Measurements from ENCODE around the gene KLK8. TPM values are rescaled to one million over a fixed set of nuclear protein-coding genes. Genes with fewer than 3 reads are reported as not detected.

The KLK8 gene
- total and polyA plus RNA-seq, 7 donors = not detected

- H3K9me3 ChIP-seq = no peaks in the 10 kb centered on the region
- no peaks in the 10 kb centered on the region for H3K36me3 ChIP-seq
- peaks cover 5 to 55% (median 13%) of the 10 kb centered on the region in 3 donors for H3K27me3 ChIP-seq
- H3K4me1 ChIP-seq = no peaks in the 10 kb centered on the region
- H3K4me3 ChIP-seq = no peak overlapping the region
- H3K27ac ChIP-seq = no peak overlapping the region
- TF ChIP-seq POLR2AphosphoS5 (IDR thresholded peaks at IDR 0.05) (no peak), EP300 (IDR thresholded peaks at IDR 0.05) (no peak), POLR2A (IDR thresholded peaks at IDR 0.05) (no peak)
- TF ChIP-seq, protein P1, sequence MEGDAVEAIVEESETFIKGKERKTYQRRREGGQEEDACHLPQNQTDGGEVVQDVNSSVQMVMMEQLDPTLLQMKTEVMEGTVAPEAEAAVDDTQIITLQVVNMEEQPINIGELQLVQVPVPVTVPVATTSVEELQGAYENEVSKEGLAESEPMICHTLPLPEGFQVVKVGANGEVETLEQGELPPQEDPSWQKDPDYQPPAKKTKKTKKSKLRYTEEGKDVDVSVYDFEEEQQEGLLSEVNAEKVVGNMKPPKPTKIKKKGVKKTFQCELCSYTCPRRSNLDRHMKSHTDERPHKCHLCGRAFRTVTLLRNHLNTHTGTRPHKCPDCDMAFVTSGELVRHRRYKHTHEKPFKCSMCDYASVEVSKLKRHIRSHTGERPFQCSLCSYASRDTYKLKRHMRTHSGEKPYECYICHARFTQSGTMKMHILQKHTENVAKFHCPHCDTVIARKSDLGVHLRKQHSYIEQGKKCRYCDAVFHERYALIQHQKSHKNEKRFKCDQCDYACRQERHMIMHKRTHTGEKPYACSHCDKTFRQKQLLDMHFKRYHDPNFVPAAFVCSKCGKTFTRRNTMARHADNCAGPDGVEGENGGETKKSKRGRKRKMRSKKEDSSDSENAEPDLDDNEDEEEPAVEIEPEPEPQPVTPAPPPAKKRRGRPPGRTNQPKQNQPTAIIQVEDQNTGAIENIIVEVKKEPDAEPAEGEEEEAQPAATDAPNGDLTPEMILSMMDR (IDR thresholded peaks at IDR 0.05) = no peak
- DNase-seq = peak; percentile 45
- WGBS, 2 donors = 59 to 60% methylated on average over 13 of the region's 13 CpGs
- intact Hi-C loops (cut with DNase I) = no loop called here
These were observed 21.2 kb downstream of the KLK8 start for GRCh38 chr19:50980208-50980607.

GRCh38 chr19:50979758-50980157, 21.6 kb downstream of the KLK8 start:
- WGBS, 2 donors = 38 to 42% methylated on average over 8 of the region's 8 CpGs
- Histone ChIP-seq H3K27ac (no peak overlapping the region), H3K27me3 (peaks cover 5 to 55% (median 13%) of the 10 kb centered on the region in 3 donors), H3K9me3 (no peaks in the 10 kb centered on the region), H3K4me3 (no peak overlapping the region), H3K4me1 (no peaks in the 10 kb centered on the region), H3K36me3 (no peaks in the 10 kb centered on the region)
- peak; percentile 35 for DNase-seq
- intact Hi-C loops (cut with DNase I) = no loop called here
- TF ChIP-seq POLR2AphosphoS5 (IDR thresholded peaks at IDR 0.05) (no peak), POLR2A (IDR thresholded peaks at IDR 0.05) (no peak), EP300 (IDR thresholded peaks at IDR 0.05) (no peak)
- TF ChIP-seq, protein P1 (IDR thresholded peaks at IDR 0.05) = no peak

DNA sequence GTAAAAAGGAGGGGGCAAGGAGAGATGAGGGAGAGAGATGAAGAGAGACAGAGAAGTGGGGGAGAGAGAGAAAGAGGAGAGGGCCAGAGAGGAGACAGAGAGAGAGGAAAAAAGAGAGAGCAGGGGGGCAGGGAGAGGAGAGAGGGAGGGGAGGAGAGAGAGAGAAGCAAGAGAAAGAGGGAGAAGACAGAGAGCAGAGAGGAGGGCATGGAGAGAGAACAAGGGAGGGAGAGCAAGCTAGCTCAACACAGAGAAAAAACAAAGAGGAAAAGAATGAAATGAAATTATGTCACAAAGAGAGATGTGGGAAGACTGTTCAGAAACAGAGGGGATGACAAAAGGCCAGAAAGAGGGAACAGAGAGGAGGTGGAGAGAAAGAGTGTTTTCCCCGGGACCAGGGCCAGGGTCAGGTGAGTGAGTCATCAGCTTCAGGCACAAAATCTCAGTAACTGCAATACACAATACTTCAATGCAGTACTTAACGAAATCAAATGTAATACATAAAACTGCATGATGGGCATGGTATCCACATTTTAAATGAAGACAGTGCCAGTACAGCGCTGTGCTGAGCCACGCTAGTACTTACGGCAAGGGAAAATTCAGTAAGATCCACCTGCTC, 22.5 kb downstream of the KLK8 start:
- Histone ChIP-seq H3K27ac (no peak overlapping the region), H3K4me1 (no peaks in the 10 kb centered on the region), H3K36me3 (no peaks in the 10 kb centered on the region), H3K4me3 (no peak overlapping the region), H3K9me3 (no peaks in the 10 kb centered on the region), H3K27me3 (peaks cover 4 to 54% (median 13%) of the 10 kb centered on the region in 3 donors)
- TF ChIP-seq POLR2A (IDR thresholded peaks at IDR 0.05) (no peak), POLR2AphosphoS5 (IDR thresholded peaks at IDR 0.05) (no peak), EP300 (IDR thresholded peaks at IDR 0.05) (no peak)
- TF ChIP-seq, protein P1 (IDR thresholded peaks at IDR 0.05) = no peak
- DNase-seq = peak; percentile 9
- intact Hi-C loops (cut with DNase I) = no loop called here
- 57 to 71% methylated on average over 5 of the region's 5 CpGs for WGBS, 2 donors

DNA sequence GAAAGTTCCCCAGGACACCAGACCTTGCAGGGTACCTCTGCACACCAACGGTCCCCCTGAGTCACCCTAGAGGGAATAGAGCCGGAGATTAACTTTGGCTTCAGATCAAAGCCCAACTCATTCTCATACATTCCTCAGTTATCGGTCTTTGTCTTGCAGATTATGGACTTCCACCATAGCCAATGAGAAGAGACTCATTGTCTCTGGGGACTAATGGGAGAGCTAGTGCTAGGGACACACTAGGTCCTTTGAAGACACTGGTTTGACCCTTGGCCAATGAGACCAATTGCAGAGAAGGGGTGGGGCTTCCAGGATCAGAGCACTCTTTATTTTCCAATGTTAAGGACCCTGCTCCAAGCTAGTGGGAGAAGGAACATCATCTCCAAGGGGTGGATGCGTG, 23.8 kb downstream of the KLK8 start:
- TF ChIP-seq POLR2A (IDR thresholded peaks at IDR 0.05) = no peak
- TF ChIP-seq POLR2AphosphoS5 (IDR thresholded peaks at IDR 0.05) = no peak
- 81% methylated on average over 4 of the region's 4 CpGs for WGBS, 2 donors
- peak; percentile 28 for DNase-seq
- Histone ChIP-seq H3K27ac (no peak overlapping the region), H3K36me3 (no peaks in the 10 kb centered on the region), H3K9me3 (no peaks in the 10 kb centered on the region), H3K27me3 (peaks cover 0 to 55% (median 14%) of the 10 kb centered on the region in 3 donors), H3K4me1 (no peaks in the 10 kb centered on the region), H3K4me3 (no peak overlapping the region)
- intact Hi-C loops (cut with DNase I) = no loop called here

- 4 to 26% methylated on average over 8 of the region's 8 CpGs for WGBS, 2 donors
- intact Hi-C loops (cut with DNase I) = no loop called here
- H3K27me3 ChIP-seq = peaks cover 0 to 70% (median 17%) of the 10 kb centered on the region in 3 donors
These were observed 25.6 kb downstream of the KLK8 start for GRCh38 chr19:50975766-50976165.

More at GRCh38 chr19:50975766-50976165, 25.6 kb downstream of the KLK8 start:
- Histone ChIP-seq H3K9me3 (no peaks in the 10 kb centered on the region), H3K36me3 (no peaks in the 10 kb centered on the region), H3K4me3 (no peak overlapping the region), H3K27ac (no peak overlapping the region), H3K4me1 (no peaks in the 10 kb centered on the region)
- no peak for DNase-seq
- TF ChIP-seq EP300 (IDR thresholded peaks at IDR 0.05) (no peak), POLR2AphosphoS5 (IDR thresholded peaks at IDR 0.05) (no peak), POLR2A (IDR thresholded peaks at IDR 0.05) (no peak)
- TF ChIP-seq, protein P1 (IDR thresholded peaks at IDR 0.05) = no peak

Data from sigmoid colon (tissue), 7 donors.